ENCODE measurements around the gene ZNF761.
A peak's percentile ranks its signal among the peaks of the same experiment; 100 is the strongest.
"Not testable (repeated sequence)": the region's sequence is repeated elsewhere in the genome, so short reads cannot be mapped to it uniquely, and the experiment has no call there.

ZNF761 gene

GRCh38 chr19:53431399-53432087 is at the start of gene ZNF761:
TSS of gene ZNF761 (plus strand) at chr19:53431984. CDS start at chr19:53447269, 15,285 bp downstream.
- DNase-seq = peak; percentile 98

GRCh38 chr19:53388168-53388567 is 43.6 kb upstream of the ZNF761 start:
- no peak for DNase-seq

- DNase-seq = no peak
Observed at GRCh38 chr19:53388904-53389303, 42.9 kb upstream of the ZNF761 start.

- DNase-seq = no peak
Observed at GRCh38 chr19:53389571-53389970, 42.2 kb upstream of the ZNF761 start.

GRCh38 chr19:53389978-53390377 is 41.8 kb upstream of the ZNF761 start:
- DNase-seq = no peak

GRCh38 chr19:53394522-53394973 is 37.2 kb upstream of the ZNF761 start:
- DNase-seq = peak; percentile 91

GRCh38 chr19:53394974-53395839 is 36.6 kb upstream of the ZNF761 start, which contains the start of gene ZNF765:
TSS of gene ZNF765 (plus strand) at chr19:53395149. CDS start at chr19:53398016, 2,867 bp downstream.
- DNase-seq = peak; percentile 97

GRCh38 chr19:53395840-53396524 is 35.8 kb upstream of the ZNF761 start:
- not testable (repeated sequence) for DNase-seq

GRCh38 chr19:53396525-53396868 is 35.3 kb upstream of the ZNF761 start:
- no peak for DNase-seq

- not testable (repeated sequence) for DNase-seq
Observed at GRCh38 chr19:53397918-53398317, 33.9 kb upstream of the ZNF761 start.

- DNase-seq = no peak
Observed at GRCh38 chr19:53409505-53410204, 22.1 kb upstream of the ZNF761 start.

- DNase-seq = peak; percentile 74
Observed at GRCh38 chr19:53420520-53421315, 11.1 kb upstream of the ZNF761 start.

GRCh38 chr19:53422551-53422950 is 9.2 kb upstream of the ZNF761 start:
- no peak for DNase-seq

- DNase-seq = not testable (repeated sequence)
Observed at GRCh38 chr19:53423074-53423473, 8.7 kb upstream of the ZNF761 start.

- DNase-seq = not testable (repeated sequence)
Observed at GRCh38 chr19:53423680-53424079, 8.1 kb upstream of the ZNF761 start.

- DNase-seq = peak; percentile 86
Observed at GRCh38 chr19:53424968-53425597, 6.7 kb upstream of the ZNF761 start.

GRCh38 chr19:53432088-53432661 is 391 bp downstream of the ZNF761 start:
- peak; percentile 60 for DNase-seq

- not testable (repeated sequence) for DNase-seq
Observed at GRCh38 chr19:53443809-53444208, 12.0 kb downstream of the ZNF761 start.

GRCh38 chr19:53447196-53447595 is 15.4 kb downstream of the ZNF761 start:
- not testable (repeated sequence) for DNase-seq

GRCh38 chr19:53455828-53456227 is 24.0 kb downstream of the ZNF761 start:
- DNase-seq = no peak
